ENCODE data around the gene PCSK2.

PCSK2 gene

GRCh38 chr20:17513939-17514338 lies 287.1 kb downstream of the PCSK2 start:
- DNase-seq: no peak

DNA sequence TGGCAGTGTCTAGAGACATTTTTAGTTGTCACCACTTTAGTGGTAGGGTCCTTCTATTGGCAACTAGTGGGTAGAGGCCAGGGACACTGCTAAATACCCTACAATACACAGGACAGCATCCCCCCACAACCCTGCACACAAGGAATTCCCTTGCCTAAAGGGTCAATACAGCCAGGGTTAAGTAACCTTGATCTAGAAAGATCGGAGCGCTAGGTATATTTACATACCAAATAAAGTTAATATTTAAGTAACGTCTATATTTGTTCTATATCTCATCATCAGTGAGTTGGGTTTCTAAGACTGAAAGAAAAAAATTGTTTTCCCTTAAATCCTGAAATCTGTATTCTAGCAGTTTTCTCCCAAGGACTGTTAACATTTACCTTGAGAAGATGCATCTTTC lies 288.2 kb downstream of the PCSK2 start:
- no peak for DNase-seq

- no peak for DNase-seq
These were observed 291.7 kb downstream of the PCSK2 start for GRCh38 chr20:17518339-17519052.

DNA sequence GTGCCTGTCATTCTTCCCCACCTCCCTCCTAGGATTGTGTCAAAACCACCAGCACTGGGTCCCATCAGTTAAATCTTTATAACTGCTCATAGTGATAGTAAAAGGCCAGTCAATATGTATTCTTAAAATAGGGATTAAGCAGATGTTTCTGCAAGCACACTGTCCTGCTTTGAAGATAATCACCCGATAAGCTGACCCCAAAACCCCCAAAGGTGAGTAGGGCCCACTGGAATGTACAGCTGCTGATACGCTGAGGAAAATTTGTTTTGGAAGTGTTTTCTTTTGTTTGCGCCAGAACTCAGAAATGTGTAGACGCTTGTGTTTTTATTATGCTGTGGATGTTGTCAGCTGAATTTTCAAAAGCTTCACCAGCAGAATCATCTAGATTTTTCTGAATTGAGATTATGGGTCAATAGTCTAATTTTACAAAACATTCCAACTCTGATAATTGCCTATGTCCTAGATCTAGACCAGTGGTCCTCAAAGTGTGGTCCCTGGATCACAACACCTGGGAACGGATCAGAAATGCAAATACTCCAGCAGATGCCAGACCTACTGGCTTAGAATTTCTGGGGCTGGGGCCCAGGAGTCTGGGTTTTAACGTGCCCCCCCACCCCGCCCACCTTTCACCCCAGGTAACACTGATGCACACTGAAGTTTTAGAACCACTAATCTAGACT lies 292.9 kb downstream of the PCSK2 start:
- DNase-seq: no peak

DNA sequence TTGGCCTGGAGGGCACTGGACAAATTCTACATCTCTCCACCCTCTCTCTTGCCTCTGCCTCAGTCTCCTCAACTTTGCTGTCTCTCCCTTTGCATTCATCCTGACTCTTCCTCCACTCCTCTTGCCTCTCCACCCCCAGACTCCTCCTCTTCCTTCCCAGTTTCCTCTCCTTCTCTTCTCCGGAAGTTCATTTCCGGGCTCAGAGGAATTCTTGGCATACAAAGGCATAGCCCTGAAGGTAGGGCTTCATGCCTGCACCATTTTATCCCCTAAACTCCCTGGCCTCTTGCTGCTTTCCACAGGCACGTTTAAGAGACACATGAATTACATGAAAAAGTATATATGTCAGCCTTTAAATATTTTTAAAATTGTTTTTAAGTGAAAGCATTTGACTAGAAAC lies 293.7 kb downstream of the PCSK2 start:
- DNase-seq: no peak

DNA sequence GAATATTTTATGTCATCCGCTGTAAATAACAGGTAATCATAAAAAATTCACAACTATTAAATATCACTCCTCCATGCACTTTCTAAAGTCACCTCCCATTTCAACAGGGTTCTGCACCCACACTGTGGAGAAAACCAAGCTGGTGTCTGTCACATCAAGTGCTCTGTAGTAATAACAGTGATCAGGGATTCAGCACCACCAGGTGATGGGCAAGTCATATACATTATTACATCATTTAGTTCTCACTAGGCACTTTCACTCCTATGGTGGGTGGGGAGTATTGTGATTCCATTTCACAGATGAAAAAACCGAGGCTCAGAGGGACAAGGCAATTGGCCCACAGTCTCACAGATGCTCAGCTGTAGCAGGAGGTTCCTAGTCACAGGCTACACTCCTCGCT lies 295.7 kb downstream of the PCSK2 start:
- DNase-seq: no peak

- DNase-seq: no peak
These were observed 296.5 kb downstream of the PCSK2 start for GRCh38 chr20:17523326-17523725.

DNA sequence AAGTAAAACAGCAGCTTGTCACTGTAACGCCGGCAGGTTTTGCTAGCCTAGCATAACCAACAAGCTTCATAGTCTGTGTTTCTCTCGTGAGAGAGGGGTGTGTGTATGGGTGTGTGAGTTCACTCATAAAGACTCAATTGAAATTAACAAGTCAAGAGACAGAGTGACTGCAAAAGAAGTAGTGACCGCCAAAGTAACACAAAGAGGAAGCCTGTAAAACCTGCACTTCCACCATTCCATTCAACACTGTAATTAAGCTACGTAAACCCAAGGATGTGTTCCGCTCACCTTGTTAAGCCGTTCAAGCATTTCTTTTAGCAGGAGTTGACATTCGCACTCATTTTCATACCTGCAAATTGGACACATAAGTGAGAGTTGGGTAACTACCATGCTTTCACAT lies 297.7 kb downstream of the PCSK2 start:
- DNase-seq: no peak

GRCh38 chr20:17525132-17525531 lies 298.3 kb downstream of the PCSK2 start:
- DNase-seq: no peak

- DNase-seq: peak; percentile 41
These were observed 298.8 kb downstream of the PCSK2 start for GRCh38 chr20:17525650-17526049.

DNA sequence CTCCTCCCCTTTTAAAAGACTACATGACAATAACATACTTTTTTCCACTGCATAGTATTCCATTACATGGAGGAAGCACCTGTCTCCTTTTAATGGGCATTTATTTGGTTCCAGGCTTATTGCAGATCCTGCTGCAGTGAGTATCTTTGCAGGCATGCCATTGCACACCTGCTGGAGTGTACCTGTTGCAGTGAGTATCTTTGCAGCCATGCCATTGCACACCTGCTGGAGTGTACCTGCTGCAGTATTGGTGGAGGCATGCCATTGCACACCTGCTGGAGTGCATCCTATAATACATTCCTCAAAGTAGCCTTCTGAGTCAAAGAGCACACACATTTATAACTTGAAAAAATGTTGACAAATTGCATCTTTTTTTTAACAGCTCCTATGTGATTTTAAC lies 302.7 kb downstream of the PCSK2 start:
- no peak for DNase-seq

DNA sequence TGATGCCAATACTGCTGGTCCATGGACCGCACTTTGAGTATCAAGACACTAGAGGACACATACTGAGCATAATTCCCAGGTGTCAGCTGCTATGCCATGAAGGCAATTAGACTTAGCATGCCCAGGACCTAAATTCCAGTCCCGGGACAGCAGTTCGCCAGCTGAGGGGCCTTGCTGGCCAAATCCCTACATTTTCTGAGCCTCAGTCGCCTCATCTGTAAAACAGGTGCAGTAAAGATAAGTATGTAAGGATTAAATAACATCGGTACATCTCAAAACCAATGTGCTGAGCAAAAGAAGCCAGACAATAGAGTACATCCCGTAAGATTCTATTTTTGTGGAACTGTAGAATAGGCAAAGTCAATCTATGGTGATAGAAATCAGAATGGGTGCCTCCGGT lies 303.3 kb downstream of the PCSK2 start:
- DNase-seq: no peak

GRCh38 chr20:17530716-17531664 lies 304.1 kb downstream of the PCSK2 start, which contains the start of gene BFSP1:
Gene BFSP1, minus strand, starts transcription at chr20:17531379. Its CDS starts 50 bp downstream, at chr20:17531329.
- DNase-seq: peak; percentile 76

DNA sequence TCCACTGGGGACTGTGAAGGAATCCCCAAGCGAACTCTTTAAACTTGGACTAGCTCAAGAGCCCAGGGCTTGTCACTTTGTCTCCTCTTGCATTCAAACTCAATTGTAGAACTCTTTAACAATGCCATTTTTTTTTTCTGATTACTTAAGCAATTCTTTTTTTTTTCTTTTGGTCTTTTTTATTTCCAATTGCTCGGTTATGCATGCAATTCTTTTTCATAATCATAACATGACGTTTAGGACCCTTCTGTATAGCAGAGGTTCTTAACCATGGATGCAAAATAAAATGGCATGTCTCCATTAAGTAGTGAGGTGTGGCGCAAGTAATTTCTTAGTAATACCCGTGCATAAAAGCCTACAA lies 304.8 kb downstream of the PCSK2 start:
- DNase-seq: no peak

- peak; percentile 23 for DNase-seq
These were observed 306.6 kb downstream of the PCSK2 start for GRCh38 chr20:17533396-17533795.

- DNase-seq: no peak
These were observed 307.2 kb downstream of the PCSK2 start for GRCh38 chr20:17534077-17534476.

Data from NCI-H510A (cell line).